Adipocyte (in vitro differentiated cells): ENCODE results near the gene OR4E1.
"Not testable (repeated sequence)": the region's sequence is repeated elsewhere in the genome, so short reads cannot be mapped to it uniquely, and the experiment has no call there.

Experiments
- DNase-seq: peaks from one replicate; pipeline ENCODE4 v3.0.0-alpha.2; 2015; ENCODE audit warnings: low read depth
- H3K27me3 ChIP-seq: replicated peaks from 2 replicates; pipeline ENCODE4 v1.7.0; 2013; ENCODE audit warnings: mild to moderate bottlenecking, low read length, moderate library complexity; ENCODE audit not compliant: control insufficient read depth, insufficient read depth
- H3K36me3 ChIP-seq: 2 replicates; pipeline ENCODE4 v1.7.0; 2013; ENCODE audit warnings: low read length, mild to moderate bottlenecking, moderate library complexity; ENCODE audit not compliant: control insufficient read depth, insufficient read depth, severe bottlenecking
- H3K4me1 ChIP-seq: 2 replicates; pipeline ENCODE4 v1.7.0; 2013; ENCODE audit warnings: mild to moderate bottlenecking, low read length, moderate library complexity; ENCODE audit not compliant: control insufficient read depth, insufficient read depth
- H3K4me3 ChIP-seq: 2 replicates; pipeline ENCODE4 v1.7.0; 2013; ENCODE audit warnings: mild to moderate bottlenecking, low read length, moderate library complexity
- H3K9ac ChIP-seq: 2 replicates; pipeline ENCODE4 v1.7.0; 2013; ENCODE audit warnings: mild to moderate bottlenecking, low read length, moderate library complexity
- H3K9me3 ChIP-seq: 2 replicates; pipeline ENCODE4 v1.7.0; 2013; ENCODE audit warnings: mild to moderate bottlenecking, low read length, moderate library complexity; ENCODE audit not compliant: control insufficient read depth

Gene OR4E1

GRCh38 chr14:21652209-21652808 is 21.3 kb downstream of the OR4E1 start:
- no peak for DNase-seq
- Histone ChIP-seq H3K4me1 (no peaks in the 10 kb centered on the region), H3K9ac (no peak overlapping the region), H3K4me3 (no peak overlapping the region), H3K9me3 (peaks cover 3% of the 10 kb centered on the region), H3K27me3 (peaks cover 12% of the 10 kb centered on the region), H3K36me3 (no peaks in the 10 kb centered on the region)

GRCh38 chr14:21647380-21647779 is 26.2 kb downstream of the OR4E1 start:
- H3K9me3 ChIP-seq: peaks cover 3% of the 10 kb centered on the region
- H3K4me3 ChIP-seq: no peak overlapping the region
- H3K36me3 ChIP-seq: no peaks in the 10 kb centered on the region
- peaks cover 2% of the 10 kb centered on the region for H3K27me3 ChIP-seq
- DNase-seq: no peak
- no peaks in the 10 kb centered on the region for H3K4me1 ChIP-seq
- H3K9ac ChIP-seq: no peak overlapping the region

GRCh38 chr14:21643407-21643806 is 30.2 kb downstream of the OR4E1 start:
- no peak for DNase-seq
- Histone ChIP-seq H3K36me3 (no peaks in the 10 kb centered on the region), H3K9ac (no peak overlapping the region)

GRCh38 chr14:21642683-21643082 is 30.9 kb downstream of the OR4E1 start:
- no peak for DNase-seq
- no peaks in the 10 kb centered on the region for H3K4me1 ChIP-seq
- H3K9me3 ChIP-seq: no peaks in the 10 kb centered on the region
- no peaks in the 10 kb centered on the region for H3K27me3 ChIP-seq
- no peak overlapping the region for H3K9ac ChIP-seq
- H3K4me3 ChIP-seq: no peak overlapping the region
- no peaks in the 10 kb centered on the region for H3K36me3 ChIP-seq

More at GRCh38 chr14:21643407-21643806, 30.2 kb downstream of the OR4E1 start:
- H3K27me3 ChIP-seq: no peaks in the 10 kb centered on the region
- no peaks in the 10 kb centered on the region for H3K9me3 ChIP-seq
- H3K4me1 ChIP-seq: no peaks in the 10 kb centered on the region
- no peak overlapping the region for H3K4me3 ChIP-seq

- DNase-seq: no peak
- Histone ChIP-seq H3K9me3 (peaks cover 4% of the 10 kb centered on the region), H3K4me3 (no peak within 1 kb of the TSS), H3K4me1 (no peaks in the 10 kb centered on the region), H3K27me3 (no peaks in the 10 kb centered on the region), H3K36me3 (no peaks in the 10 kb centered on the region), H3K9ac (no peak within 1 kb of the TSS)
These were observed 38.8 kb downstream of the OR4E1 start, which contains the start of gene OR10G2 for GRCh38 chr14:21634840-21635239. Gene OR10G2, minus strand, starts transcription at chr14:21634940. Its CDS starts 98 bp downstream, at chr14:21634842.

GRCh38 chr14:21631084-21631483 is 42.5 kb downstream of the OR4E1 start:
- DNase-seq: no peak
- Histone ChIP-seq H3K4me1 (no peaks in the 10 kb centered on the region), H3K9ac (no peak overlapping the region), H3K36me3 (no peaks in the 10 kb centered on the region), H3K27me3 (no peaks in the 10 kb centered on the region), H3K9me3 (peaks cover 10% of the 10 kb centered on the region), H3K4me3 (no peak overlapping the region)

GRCh38 chr14:21630503-21630902 is 43.1 kb downstream of the OR4E1 start:
- not testable (repeated sequence) for H3K36me3 ChIP-seq, H3K4me1 ChIP-seq, H3K4me3 ChIP-seq, H3K27me3 ChIP-seq, DNase-seq, H3K9ac ChIP-seq
- H3K9me3 ChIP-seq: peaks cover 10% of the 10 kb centered on the region

GRCh38 chr14:21626491-21627230 is 47.0 kb downstream of the OR4E1 start:
- no peaks in the 10 kb centered on the region for H3K36me3 ChIP-seq
- H3K27me3 ChIP-seq: peaks cover 2% of the 10 kb centered on the region
- H3K9me3 ChIP-seq: peaks cover 10% of the 10 kb centered on the region
- H3K9ac ChIP-seq: no peak overlapping the region
- H3K4me3 ChIP-seq: no peak overlapping the region
- no peak for DNase-seq
- no peaks in the 10 kb centered on the region for H3K4me1 ChIP-seq
